GM18520 (cell line): ENCODE results near the gene KMO.

Experiments used
- ATAC-seq: cut with Tn5 transposase; IDR thresholded peaks from one replicate; pipeline ENCODE4 v1.9.1; 2021; ENCODE audit not compliant: unreplicated experiment

KMO gene

DNA sequence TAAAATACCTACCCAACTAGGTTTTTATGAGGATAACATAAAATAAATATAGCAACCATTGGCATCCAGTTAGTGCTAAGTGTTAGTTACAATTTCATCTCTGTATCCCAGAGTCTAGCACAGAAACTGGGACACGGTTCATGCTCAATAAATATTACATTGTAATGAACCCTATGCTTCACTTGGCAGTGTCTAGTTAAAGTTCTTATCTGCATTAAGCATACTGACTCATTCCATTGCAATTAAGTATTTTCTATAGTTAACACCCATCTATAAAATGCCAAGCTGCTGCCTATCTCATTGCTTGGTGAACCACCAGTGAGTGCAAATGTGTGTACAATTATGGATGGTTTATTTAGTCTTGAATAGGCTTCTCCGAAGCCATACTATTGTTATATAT lies 92.8 kb downstream of the KMO start:
- ATAC-seq = no peak

DNA sequence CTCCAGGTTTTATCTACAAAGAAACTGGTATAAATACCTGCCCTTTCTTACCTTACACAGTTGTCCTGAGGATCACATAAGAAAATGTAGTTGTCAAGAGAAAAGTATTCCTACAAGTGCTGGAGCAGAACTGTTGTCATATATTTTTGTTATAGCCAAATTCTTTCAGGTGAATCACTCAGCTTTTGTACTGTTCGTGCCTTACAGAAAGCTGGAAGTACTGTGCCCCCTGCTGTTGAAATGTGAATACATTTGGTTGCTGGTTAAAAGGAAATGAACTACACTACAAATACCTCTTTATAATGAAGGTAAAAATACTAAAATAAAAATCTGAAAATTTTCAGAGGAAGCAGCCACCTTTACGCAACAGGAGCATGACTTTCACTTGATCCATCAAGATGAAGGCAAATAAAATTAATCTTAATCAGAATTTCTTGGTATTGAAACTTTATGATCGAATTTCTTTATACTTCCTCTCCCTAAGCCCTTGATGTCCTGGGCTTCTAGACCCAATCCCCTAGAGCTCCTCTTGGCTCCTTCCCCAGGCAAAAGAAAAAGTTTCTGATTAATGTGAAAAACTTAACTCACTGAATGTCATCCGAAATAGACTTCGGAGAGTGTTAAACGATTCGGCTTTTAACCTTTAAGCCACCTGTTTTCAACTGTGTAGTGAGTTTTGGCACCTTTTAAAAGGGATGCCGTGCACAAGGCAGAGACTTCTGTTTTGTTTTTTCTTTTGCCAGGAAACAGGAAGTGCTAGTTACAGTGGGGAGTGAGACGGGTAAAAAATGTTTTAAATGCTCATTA lies 95.5 kb downstream of the KMO start:
- ATAC-seq = no peak

DNA sequence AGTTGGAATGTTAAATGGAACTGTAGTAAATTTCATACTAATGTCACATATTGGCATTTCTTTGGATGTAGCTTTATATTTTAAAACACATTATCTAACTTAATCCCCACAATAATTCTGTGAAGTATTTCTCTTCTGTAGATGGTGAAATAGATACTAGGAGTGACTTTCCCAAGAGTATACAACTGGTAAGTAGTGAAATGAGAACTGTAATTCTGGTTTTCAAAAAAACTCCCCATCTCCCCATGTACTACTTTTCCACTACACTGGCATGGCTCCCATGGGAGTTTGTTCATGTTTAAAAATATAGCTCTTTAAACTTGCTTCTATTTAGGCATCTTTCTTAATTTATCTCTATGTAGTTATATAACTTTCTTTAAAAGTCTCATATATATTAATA lies 97.8 kb downstream of the KMO start:
- ATAC-seq = no peak

DNA sequence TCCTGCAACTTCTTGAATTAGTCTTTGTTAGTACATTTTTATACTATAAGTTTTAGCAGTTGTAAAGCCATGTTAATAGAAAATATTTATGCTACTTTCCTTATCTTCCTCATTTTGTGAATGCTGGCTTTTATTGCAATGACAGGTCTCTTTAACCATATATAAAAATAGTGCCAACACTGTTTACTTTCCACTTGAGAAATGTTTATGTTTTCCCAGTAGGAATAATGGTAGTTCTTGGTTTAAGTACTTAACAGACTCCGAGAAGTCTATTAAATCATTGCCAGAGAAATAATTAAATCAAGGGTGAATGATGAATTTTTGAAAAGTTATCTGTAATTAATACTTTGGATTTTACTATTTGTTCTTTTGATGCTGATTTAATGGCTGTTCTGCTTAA lies 98.3 kb downstream of the KMO start:
- no peak for ATAC-seq

DNA sequence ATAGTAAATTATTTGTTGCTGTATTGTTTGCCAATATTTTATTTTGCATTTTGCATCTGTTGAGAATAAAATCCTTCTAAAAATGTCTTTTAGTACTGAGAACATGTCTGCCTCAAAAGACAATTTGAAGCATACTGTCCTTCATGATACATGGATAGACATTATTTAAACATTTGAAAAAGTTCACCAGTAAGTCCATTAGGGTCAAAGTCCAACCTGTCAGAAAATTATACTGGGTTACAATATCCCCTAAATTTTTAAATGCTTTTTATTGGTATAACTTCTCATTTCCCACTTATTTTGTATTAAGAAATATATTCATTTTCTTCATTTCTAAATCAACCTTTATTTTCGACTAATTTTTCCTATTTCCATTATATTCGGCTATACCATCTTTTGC lies 98.7 kb downstream of the KMO start:
- no peak for ATAC-seq

DNA sequence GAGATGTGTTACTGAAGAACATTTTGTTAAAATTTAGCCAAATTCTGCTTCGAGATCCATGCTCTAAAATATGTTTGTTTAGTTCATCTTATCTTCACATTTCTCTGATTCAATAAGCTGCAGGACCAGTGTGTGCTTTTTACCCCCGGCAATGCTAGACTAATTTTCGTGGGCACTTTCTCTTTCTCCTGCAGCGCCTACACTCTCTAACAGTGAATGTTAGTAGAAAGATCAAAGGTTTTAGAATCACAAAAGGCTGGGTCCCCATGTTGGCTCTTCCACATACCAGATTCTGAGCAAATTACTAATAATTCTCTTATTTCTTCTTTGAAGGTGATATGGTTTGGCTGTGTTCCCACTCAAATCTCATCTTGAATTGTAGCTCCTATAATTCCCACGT lies 99.5 kb downstream of the KMO start:
- ATAC-seq = no peak

DNA sequence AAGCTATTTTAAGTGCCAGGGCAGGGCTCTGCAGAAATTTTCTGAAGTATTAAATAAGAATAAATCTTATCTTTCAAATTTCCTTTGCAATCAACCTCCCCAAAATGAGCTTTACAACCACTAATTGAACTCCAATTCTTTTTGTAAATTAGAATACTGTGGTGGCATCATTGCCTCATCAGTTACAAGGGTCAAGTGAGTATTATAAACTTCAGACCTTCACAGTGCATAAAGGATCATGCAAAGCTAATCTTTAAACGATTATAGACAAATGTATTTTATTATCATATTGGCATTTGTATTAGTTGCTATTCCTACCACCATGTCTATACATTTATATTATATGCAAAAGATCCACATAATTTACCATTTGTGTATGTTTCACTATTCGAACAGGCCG lies 100.8 kb downstream of the KMO start:
- ATAC-seq = no peak

DNA sequence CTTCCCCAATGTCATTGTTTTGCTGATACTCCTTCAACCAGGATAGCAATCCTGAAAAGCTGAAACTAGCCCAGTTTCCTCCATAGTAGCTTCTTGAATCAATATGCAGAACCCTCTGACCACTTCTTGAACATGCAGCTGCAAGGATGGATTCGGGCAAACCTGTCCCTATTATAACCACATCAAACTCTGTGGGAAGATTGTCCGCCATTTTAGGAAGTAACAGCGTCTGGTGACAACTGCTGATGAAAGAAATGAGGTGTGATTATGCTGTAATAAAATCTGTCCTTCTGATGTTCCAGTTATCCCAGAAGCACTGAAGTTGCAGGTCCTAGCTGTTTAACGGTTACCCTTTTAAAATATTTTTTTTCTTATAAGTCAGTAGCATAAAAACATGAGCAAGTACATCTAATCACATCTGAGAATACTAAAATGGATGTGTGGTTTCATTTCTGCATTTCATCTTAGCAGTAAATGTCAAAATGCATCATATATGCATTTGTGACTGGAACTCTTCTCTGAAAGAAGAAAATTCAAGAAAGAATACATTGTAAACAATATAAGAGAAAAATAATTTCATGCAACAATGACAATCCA lies 103.5 kb downstream of the KMO start:
- ATAC-seq = no peak

DNA sequence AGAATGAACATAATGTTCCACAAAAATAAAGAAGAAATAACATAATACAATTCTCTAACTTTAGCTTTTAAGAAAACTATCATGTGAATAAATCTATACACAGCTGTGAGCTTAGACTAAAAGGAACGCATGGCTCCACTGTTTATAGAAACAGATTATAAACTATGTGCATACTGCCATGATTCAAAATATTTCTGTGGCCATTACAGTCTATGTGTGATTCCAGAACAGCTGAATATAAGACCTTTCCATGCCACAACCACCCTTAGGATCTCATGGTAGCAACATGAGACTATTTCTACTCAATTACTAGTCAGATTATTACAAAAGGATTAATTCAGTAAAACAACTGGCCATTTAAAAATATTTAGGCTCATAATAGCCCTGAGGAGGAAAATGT lies 104.1 kb downstream of the KMO start:
- ATAC-seq = no peak

DNA sequence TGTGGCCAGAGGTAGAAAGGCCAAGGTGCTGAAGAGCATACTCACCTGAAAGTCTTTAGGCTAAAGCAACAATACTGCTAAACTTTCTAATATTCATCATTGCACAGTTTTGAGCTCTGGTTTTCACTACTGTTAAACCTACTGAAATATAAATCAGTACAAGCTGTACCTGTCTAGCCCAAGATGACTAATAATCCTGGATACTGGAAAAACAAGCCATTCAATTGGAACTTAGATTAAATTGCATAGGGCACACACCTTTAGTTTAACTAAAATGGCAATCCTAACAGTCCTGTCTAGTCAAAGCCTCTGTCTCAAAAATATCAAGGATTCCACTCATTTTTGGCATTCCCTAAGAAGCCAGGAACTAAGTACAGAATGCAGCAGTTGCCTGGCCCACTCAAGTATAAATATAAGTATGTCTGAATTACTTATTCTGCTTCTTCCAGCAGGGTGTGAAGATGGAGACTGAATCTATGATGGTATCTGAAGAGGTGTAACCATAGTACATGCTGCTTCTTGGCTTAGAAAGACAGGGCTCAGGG lies 104.9 kb downstream of the KMO start:
- no peak for ATAC-seq

DNA sequence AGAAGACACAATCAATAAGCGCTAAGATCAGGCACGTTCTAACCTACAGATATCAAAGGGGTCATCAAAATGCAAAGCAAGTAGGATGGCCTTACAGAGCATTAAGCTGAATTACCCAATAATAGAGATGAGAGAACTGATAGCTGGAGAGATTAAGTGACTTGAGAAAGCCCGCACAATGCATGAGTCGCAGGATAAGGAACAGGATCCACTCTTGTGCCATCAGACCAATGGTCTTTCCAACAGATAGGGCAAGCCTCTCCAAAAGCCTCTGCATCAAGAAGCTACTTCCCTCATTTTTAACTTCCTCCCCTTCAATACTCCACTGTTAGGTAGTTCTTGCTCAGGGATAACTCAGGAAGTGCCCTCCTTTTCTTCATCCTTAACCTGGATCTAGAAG lies 105.4 kb downstream of the KMO start:
- ATAC-seq = no peak

DNA sequence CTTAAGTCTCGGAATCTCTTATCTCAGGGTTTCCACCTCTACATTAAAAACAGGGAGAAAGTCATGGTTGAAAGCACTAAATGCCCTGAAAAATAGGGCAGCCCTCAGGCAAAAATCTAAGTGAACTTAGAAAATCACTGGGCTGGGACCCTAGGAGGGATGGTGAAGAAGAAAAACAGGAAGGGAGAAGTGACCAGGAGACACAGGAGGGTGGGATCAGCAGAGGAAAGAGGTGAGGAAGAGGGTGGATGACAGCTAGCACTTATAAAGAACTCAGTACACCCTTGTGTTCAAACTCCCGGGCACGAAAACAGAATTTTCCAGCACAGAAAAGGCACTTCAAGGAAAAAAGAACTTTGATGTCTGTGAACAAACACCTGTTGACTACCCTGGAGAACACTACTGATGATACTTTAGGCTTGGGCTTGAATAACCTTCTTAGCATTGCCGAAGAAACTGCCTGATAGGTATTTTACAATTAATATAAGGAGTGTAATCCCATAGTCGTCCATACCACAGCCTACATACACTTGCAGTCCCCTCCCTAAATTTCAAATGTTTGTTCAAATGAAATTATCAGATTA lies 106.0 kb downstream of the KMO start:
- no peak for ATAC-seq

DNA sequence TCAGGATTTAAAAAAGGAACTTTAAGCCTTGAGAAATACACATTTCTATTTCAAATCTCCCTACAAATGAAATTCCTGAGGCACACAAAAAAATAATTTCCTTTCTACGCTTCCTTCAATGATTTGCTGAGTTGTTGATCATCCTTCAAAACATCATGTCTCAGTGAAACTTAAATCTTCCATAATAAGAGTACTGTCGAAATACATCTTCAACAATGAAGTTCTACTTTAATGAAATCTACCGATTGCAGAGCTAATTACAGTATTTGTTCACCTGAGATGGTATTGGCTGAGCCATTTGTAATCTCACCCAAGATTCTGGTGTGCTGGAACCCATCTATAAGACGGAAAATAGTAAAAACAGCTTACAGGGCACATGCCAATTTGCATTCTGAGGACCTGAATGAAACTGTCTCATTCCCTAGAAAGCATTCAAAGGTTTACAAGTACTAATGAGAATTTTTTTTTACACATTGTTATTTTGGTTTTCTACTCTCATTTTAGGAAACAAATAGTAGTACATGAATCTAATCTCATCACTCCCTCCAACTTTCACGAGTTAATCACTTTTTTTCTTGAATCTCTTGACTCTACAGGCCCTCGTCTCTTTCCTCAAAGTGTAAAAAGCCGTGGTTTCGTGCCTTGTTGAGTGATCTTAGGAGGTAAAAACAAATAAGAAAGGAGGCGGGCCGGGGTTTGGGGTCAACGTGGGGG lies 106.9 kb downstream of the KMO start:
- no peak for ATAC-seq

DNA sequence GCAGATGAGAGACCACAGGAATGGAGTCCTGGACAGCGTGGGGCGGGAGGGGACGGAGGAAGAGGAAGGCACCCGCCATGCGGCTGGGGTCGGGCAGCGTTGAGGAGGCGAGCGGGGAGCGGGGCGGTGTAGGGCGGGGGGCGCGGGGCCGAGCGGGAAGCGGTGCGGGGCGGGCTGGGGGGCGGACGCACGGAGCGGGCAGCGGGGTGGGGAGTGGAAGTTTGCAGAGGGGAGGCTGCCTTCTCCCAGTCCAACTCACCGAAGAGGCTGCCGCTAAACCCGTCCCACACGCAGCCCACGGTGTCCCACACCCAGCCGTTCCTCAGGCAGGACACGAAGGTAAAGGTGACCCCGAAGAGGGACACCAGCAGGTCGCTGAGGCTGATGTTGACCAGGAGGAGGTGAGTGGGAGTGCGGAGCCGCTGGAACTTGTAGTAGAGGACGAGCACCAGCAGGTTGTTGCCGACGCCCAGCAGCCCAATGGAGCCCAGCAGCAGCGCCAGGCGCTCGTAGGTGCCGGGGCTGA lies 107.5 kb downstream of the KMO start:
- ATAC-seq = no peak

DNA sequence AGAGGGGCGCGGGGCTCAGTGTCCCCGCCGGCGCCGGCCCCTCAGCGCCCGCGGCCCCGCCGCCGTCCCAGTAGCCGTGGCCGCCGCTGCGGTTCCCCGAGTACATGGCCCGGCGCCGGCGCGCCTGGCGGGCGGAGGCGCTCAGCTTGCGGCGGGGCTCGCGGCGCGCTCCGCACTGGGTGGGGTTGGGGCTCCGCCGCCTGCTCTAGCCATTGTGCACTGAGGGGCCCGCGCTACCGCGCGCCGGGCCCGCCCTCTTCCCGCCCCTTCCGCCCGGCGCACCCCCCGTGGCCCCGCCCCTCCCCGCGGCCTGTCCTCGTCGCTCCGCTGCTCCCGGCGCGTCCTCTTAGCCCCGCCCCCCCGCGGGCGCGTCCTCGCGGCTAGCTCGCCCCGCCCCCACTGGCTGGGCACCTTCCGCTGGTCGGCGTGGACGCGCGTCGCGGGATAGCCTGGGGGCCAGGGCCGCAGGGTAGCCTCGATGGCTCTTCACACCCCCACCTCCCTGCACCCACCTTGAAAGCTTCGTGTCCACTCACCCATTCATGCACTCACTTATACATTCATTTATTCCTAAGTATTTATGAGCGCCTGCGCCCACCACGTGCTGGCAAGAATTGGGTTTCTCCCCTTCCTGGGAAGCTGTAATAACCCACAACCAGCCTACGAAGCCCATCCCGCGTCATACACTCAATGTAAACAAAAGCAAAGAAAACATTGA lies 108.1 kb downstream of the KMO start, which contains the start of the genes CHML and OPN3:
Gene CHML, minus strand, starts transcription at position 221 of the 718 bp plus-strand sequence. CDS start 4,603 bp downstream, outside the sequence.
Gene OPN3, minus strand, starts transcription at position 221 of the 718 bp plus-strand sequence. Its CDS starts 115 bp downstream, at position 106.
- peak; percentile 86 for ATAC-seq

DNA sequence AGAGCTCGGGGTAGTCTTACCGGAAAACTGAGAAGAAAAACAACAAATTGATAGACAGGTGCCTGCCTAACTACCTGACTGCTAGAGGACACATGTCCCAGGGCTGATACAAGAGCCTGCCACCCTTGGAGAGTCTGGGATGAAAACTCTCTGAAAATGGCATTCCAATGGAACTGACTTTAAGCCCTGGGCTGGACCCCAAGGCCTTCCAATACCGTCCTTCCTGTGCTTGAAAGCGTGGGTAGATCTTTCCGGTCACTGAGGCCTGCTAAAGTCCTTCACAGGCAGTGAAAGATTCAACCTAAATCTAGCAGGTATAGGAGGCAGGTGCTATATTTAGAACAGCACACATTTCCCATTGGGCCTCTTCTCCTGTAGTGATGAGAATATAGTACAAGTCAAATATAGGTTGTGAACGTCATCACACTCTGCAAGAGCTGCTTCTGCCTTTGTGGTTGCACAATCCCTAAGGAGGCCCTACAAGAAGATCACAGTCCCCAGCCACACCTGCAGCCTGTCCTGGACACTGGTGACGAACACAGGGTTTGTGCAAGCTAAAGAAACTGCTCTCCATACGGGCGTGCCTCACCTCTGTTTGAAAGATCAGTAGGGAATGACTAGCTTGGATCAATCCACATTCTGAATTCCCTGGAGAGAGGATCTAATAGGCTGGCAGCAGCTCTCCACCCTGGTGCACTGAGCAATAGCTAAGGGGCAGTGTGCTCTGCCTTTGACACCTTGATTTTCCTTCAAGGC lies 108.9 kb downstream of the KMO start:
- no peak for ATAC-seq

DNA sequence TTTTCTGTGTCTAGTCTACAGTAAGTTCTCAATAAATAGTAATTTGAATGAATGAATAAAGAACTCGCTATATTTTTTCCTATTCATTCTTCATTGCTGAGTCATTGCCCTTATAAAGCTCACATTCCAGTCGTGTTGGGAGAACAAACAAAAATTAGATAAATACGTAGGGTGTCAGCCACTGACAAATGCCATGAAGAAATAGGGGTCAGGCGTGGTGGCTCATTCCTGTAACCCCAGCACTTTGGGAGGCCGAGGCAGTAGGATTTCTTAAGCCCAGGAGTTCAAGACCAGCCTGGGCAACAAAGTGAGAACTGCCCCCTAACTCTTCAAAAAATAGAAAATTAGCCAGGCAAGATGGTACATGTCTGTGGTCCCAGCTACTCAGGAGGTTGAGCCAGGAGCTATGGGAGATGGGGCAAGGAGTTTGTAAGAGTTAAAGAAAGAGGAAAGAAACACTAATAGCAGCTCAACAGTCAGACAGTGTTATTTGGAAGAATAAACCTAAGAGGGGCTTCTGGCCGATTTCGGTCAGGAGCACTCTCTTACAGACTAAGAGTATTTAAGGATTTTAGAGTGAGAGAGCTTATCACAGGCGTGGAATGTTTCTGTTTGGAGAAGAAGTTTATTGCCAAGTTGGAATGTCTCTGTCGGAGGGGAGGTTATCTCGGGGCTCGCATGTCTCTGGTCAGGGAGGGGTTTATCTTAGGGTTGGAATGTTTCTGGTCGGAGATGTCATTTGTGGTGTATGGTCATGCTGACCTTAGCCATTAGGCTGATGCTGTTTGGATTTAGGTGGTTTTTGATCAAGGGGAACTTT lies 109.8 kb downstream of the KMO start:
- ATAC-seq = no peak

DNA sequence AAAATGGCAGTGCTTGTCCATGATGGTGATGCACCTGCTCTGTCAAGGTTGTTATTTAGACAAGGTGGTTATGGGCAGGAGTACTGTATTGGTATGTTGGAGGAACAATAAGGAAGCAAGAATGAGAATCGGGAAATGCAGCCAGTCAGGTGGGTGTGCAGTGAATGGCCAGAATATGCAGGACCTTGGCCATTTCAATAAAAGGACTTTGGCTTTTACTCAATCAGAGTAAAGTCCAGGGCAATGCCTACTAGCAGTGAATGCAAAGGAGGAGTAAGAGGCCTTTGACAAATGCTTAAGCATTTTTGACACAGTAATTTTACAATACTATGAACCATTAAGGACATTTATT lies 110.4 kb downstream of the KMO start:
- no peak for ATAC-seq

DNA sequence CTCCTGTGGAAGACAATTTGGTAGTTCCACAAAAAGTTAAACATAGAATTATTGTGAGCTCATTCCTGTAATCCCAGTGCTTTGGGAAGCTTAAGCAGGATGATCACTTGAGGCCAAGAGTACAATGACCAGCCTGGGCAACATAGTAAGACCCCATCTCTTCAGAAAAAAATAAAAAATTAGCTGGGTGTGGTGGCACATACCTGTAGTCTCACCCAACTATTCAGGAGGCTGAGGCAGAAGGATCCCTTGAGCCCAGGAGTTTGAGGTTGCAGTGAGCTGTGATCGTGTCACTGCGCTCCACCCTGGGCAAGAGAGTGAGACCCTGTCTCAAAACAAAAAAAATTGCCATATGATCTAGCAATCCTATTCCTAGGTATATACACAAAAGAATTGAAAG lies 112.1 kb downstream of the KMO start:
- no peak for ATAC-seq
